Upper lobe of left lung (tissue), 6 donors: ENCODE data around the gene TTC33. TPM values are rescaled to one million over a fixed set of nuclear protein-coding genes. Genes with fewer than 3 reads are reported as not detected.

ENCODE experiments used
- ATAC-seq, 2 donors: fragments of 200-7000 bp; cut with Tn5 transposase; one replicate each; pipeline ENCODE4 v1.9.1; 2022; ENCODE audit warnings: mild to moderate bottlenecking in 2 of 2, moderate library complexity in 2 of 2; ENCODE audit not compliant: low FRiP score in 2 of 2
- DNase-seq, 2 donors: peaks; one replicate each; pipeline ENCODE4 v3.0.0-alpha.2; 2019 to 2020
- H3K27ac ChIP-seq, 4 donors: fragments of 200-600 bp; sonication (generic); one replicate each; pipeline ENCODE4 v1.5.1; 2016 to 2019
- H3K27me3 ChIP-seq, 4 donors: fragments of 200-600 bp; sonication (generic); one replicate each; pipeline ENCODE4 v1.5.1; 2017 to 2019
- H3K36me3 ChIP-seq, 4 donors: fragments of 200-600 bp; sonication (generic); one replicate each; pipeline ENCODE4 v1.5.1; 2016 to 2019
- H3K4me1 ChIP-seq, 4 donors: fragments of 200-600 bp; sonication (generic); one replicate each; pipeline ENCODE4 v1.5.1; 2018 to 2019
- H3K4me3 ChIP-seq, 4 donors: fragments of 200-600 bp; sonication (generic); one replicate each; pipeline ENCODE4 v1.5.1; 2017 to 2019; ENCODE audit warnings: mild to moderate bottlenecking in 2 of 4, moderate library complexity in 1 of 4
- H3K9me3 ChIP-seq, 4 donors: fragments of 200-600 bp; sonication (generic); one replicate each; pipeline ENCODE4 v1.5.1; 2018 to 2019
- CTCF ChIP-seq, 6 experiments: fragments of 450-650 bp in 4 of 6; fragments of 200-600 bp in 2 of 6; sonication (generic) in 2 of 6; IDR thresholded peaks; one replicate each; pipeline ENCODE4 v1.5.1; 2016 to 2019; ENCODE audit warnings: antibody characterized with exemption in 6 of 6
- EP300 ChIP-seq, 4 donors: sonication (generic); formaldehyde crosslinking; IDR thresholded peaks; one replicate each; pipeline ENCODE4 v1.5.1; 2017; ENCODE audit warnings: antibody characterized with exemption in 4 of 4, control low read depth in 2 of 4
- POLR2A ChIP-seq, 4 donors: fragments of 450-650 bp; IDR thresholded peaks; one replicate each; pipeline ENCODE4 v1.5.1; 2016 to 2017; ENCODE audit warnings: antibody characterized with exemption in 4 of 4, mild to moderate bottlenecking in 2 of 4
- POLR2AphosphoS5 ChIP-seq, 2 donors: sonication (generic); formaldehyde crosslinking; IDR thresholded peaks; one replicate each; pipeline ENCODE4 v1.5.1; 2017; ENCODE audit warnings: antibody characterized with exemption in 2 of 2
- WGBS, 2 donors: methylation state at CpG; one replicate each; pipeline ENCODE4 v1.1.5; 2017 to 2018; 5-methylcytosine and 5-hydroxymethylcytosine counted together
- total RNA-seq, 6 donors: library from RNA; depleted of rRNA in 4 of 6; stranded (reverse); fragments of >200 nt in 4 of 6; gene quantifications; one replicate each; pipeline versions ENCODE4 v1.1.0 to v1.2.1, GENCODE V29; 2016 to 2021
- donor health status: DM: no; HTN: no; CAD: no; lungs with moderate emphysema.
- donor health status: DM: no; HTN: yes; CAD: no; lungs with severe emphysema.

TTC33 gene
- total RNA-seq, 6 donors from 2014 or later = 13.4 to 34.1 (median 17.1) TPM

DNA sequence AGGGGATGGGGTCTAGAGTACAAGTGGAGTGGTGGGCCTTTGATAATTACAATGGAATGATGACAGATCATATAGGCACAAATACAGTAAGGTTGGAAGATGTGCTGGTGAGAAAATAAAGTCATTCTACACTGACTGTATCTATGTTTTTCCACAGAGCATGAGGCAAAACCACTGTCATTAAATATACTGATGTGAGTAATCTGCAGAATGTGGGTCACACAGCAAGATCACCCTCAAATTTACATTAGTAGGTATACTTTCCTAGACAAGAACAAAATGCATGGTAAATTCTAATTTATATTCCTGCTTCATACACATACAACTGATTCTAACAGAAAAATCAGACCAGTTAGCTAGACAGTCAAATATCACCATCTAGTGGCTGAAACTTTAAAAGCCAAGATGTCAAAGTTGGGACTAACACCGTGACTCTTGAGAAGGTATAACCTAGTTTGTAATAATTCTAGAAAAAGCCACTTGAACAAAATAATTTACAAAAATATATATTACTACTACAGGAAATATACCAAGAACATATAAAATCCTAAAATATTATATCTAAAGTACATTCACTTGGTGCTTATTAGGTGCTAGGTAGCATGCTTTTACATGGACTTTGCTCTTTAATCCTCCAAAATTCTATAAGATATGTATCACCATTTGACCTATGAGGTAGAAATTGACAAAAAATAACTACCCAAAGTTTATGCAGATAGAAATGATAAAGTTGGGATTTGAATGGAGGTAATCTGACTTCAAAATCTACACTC is 19.5 kb downstream of the TTC33 start:
- DNase-seq = no peak
- Histone ChIP-seq H3K27ac (no peak overlapping the region), H3K9me3 (no peaks in the 10 kb centered on the region), H3K27me3 (no peaks in the 10 kb centered on the region), H3K36me3 (peaks cover 0 to 14% (median 4%) of the 10 kb centered on the region in 4 donors), H3K4me3 (no peak overlapping the region), H3K4me1 (peaks cover 7 to 34% (median 24%) of the 10 kb centered on the region in 4 donors)
- TF ChIP-seq POLR2A (IDR thresholded peaks at IDR 0.05) (no peak), CTCF (IDR thresholded peaks at IDR 0.05) (peak; percentile 25 to 64 (median 58))
- WGBS, 2 donors = 5 to 6% methylated on average over 1 of the region's 1 CpG
- ATAC-seq = peak in 1 of 2 donors; percentile 77

DNA sequence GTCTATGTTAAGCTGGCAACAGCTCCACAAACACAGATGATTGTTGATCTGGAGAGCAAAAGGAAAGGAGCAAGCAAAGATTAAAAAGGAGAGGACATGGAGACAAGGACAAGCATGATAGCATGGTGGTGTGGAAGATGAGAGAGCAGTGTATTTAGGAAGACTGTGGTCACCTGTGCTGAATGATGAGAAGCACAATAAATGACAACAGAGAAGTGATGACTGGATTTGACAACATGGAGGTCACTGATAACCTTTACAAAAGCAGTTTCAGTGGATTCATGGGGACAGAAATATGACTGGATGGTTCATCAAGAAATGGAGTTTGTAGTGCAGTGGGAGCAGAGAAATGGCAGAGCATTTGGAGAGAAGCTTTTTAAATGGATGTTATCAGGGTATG is 20.2 kb downstream of the TTC33 start:
- H3K27me3 ChIP-seq = no peaks in the 10 kb centered on the region
- no peaks in the 10 kb centered on the region for H3K9me3 ChIP-seq
- H3K4me1 ChIP-seq = peaks cover 7 to 34% (median 24%) of the 10 kb centered on the region in 4 donors
- H3K27ac ChIP-seq = no peak overlapping the region
- ATAC-seq (no peak), DNase-seq (no peak)
- peaks cover 0 to 8% (median 0%) of the 10 kb centered on the region in 4 donors for H3K36me3 ChIP-seq
- no peak overlapping the region for H3K4me3 ChIP-seq
- no peak for TF ChIP-seq CTCF (IDR thresholded peaks at IDR 0.05)
- TF ChIP-seq POLR2A (IDR thresholded peaks at IDR 0.05) = no peak
- no peak for TF ChIP-seq POLR2AphosphoS5 (IDR thresholded peaks at IDR 0.05)
- TF ChIP-seq EP300 (IDR thresholded peaks at IDR 0.05) = no peak

GRCh38 chr5:40734986-40735385 is 20.8 kb downstream of the TTC33 start:
- ATAC-seq (no peak), DNase-seq (no peak)
- H3K9me3 ChIP-seq = no peaks in the 10 kb centered on the region
- peaks cover 7 to 34% (median 24%) of the 10 kb centered on the region in 4 donors for H3K4me1 ChIP-seq
- no peak overlapping the region for H3K27ac ChIP-seq
- H3K27me3 ChIP-seq = no peaks in the 10 kb centered on the region
- WGBS, 2 donors = 49 to 52% methylated on average over 2 of the region's 2 CpGs
- H3K36me3 ChIP-seq = peaks cover 0 to 4% (median 0%) of the 10 kb centered on the region in 4 donors
- no peak for TF ChIP-seq POLR2AphosphoS5 (IDR thresholded peaks at IDR 0.05)
- no peak for TF ChIP-seq EP300 (IDR thresholded peaks at IDR 0.05)
- TF ChIP-seq POLR2A (IDR thresholded peaks at IDR 0.05) = no peak
- TF ChIP-seq CTCF (IDR thresholded peaks at IDR 0.05) = no peak
- no peak overlapping the region for H3K4me3 ChIP-seq

- H3K4me1 ChIP-seq = peaks cover 7 to 34% (median 24%) of the 10 kb centered on the region in 4 donors
- no peak overlapping the region for H3K4me3 ChIP-seq
- ATAC-seq (no peak), DNase-seq (no peak)
- H3K27me3 ChIP-seq = no peaks in the 10 kb centered on the region
- no peaks in the 10 kb centered on the region for H3K9me3 ChIP-seq
- H3K36me3 ChIP-seq = no peaks in the 10 kb centered on the region
- no peak for TF ChIP-seq EP300 (IDR thresholded peaks at IDR 0.05)
- no peak for TF ChIP-seq POLR2A (IDR thresholded peaks at IDR 0.05)
- TF ChIP-seq CTCF (IDR thresholded peaks at IDR 0.05) = no peak
- TF ChIP-seq POLR2AphosphoS5 (IDR thresholded peaks at IDR 0.05) = no peak
- H3K27ac ChIP-seq = no peak overlapping the region
- WGBS, 2 donors = 24 to 34% methylated on average over 3 of the region's 3 CpGs
Measured at GRCh38 chr5:40733879-40734563, 21.7 kb downstream of the TTC33 start.
